ENCODE data around the gene CHST8.
"Not testable (repeated sequence)": the region's sequence is repeated elsewhere in the genome, so short reads cannot be mapped to it uniquely, and the experiment has no call there.

The CHST8 gene

DNA sequence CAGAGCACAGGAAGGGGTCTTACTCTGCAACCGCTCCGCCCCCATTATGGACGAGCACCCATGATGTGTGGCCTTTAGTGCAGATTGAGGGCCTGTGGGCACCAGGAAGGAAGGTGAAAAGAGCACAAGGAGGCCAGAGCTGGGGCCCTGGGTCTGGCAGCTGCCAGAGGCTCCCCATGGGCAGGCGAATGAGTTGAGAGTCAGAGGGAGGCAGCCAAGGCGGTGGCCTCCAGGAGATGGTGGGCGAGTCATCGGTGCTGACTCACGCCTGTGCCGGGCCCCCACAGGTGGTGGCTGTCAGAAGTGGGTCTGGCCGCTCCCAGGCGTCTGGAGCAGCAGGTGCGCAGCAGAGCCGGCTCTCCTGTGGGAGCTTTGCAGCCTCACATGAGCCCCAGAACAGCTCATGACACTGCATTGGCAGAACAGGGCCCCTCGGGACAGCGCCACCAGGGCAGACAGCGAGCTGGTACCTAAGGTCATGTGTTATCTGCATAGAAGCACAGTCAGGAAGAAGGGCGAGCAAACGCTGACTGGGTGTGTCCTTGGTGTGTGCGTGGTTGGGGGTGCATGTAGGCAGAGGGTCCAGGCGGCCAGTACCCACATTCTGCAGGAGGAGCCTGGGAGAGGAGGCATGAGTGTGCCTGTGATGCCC lies 68.8 kb downstream of the CHST8 start:
- Mint-ChIP-seq H3K9me3 (no peaks in the 10 kb centered on the region), H3K4me3 (no peak overlapping the region), H3K27me3 (peaks cover 5% of the 10 kb centered on the region), H3K27ac (no peak overlapping the region), H3K4me1 (no peaks in the 10 kb centered on the region), H3K36me3 (no peaks in the 10 kb centered on the region)
- no peak for DNase-seq (ENCODE audit: low spot score in 2 of 2)
- no peak for ATAC-seq (ENCODE audit: low read depth)

DNA sequence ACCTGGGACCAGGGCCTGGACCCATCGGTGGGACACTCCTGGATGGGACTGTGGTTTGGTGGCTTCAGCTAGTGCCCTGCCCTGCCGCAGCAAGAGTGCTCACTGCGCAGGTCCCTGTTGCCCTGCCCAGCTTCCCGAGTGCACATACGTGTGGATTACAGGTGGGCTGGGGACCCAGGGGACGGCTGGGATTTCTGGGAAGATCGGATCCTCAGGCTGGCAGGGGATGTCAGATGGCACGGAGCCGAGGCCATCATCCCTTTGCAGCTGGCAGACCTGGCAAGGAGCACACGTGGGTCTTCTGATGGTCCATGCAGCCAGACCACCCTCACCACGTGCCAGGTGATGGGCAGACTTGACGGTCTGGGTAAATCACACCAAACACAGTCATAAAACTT lies 69.3 kb downstream of the CHST8 start:
- Mint-ChIP-seq H3K27ac (no peak overlapping the region), H3K36me3 (no peaks in the 10 kb centered on the region), H3K9me3 (no peaks in the 10 kb centered on the region), H3K4me3 (no peak overlapping the region), H3K4me1 (no peaks in the 10 kb centered on the region), H3K27me3 (peaks cover 4% of the 10 kb centered on the region)
- DNase-seq (ENCODE audit: low spot score in 2 of 2) (no peak), ATAC-seq (ENCODE audit: low read depth) (no peak)

DNA sequence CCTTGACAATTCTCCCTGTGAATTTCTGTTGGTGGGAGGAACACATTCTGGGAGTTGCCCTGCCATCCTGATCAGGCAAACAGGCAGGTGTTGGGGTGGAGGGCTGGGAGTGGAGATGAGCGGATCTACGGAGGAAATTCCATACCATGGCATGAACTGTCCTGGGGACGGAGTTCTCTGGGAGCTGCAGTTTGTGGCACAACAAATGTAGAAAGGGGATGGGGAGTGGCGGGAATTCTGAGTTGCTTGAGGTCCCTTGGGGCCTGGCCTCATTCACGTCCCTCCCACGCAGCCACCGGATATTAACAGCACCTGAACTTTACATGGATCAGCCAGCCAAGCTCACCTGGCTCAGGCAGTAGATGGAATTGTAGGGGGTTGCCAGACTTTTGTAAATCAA lies 70.0 kb downstream of the CHST8 start:
- ATAC-seq (ENCODE audit: low read depth) (no peak), DNase-seq (ENCODE audit: low spot score in 2 of 2) (no peak)
- H3K27me3 Mint-ChIP-seq = peaks cover 2% of the 10 kb centered on the region
- H3K9me3 Mint-ChIP-seq = no peaks in the 10 kb centered on the region
- H3K27ac Mint-ChIP-seq = no peak overlapping the region
- no peaks in the 10 kb centered on the region for H3K36me3 Mint-ChIP-seq
- H3K4me3 Mint-ChIP-seq = no peak overlapping the region
- H3K4me1 Mint-ChIP-seq = no peaks in the 10 kb centered on the region

DNA sequence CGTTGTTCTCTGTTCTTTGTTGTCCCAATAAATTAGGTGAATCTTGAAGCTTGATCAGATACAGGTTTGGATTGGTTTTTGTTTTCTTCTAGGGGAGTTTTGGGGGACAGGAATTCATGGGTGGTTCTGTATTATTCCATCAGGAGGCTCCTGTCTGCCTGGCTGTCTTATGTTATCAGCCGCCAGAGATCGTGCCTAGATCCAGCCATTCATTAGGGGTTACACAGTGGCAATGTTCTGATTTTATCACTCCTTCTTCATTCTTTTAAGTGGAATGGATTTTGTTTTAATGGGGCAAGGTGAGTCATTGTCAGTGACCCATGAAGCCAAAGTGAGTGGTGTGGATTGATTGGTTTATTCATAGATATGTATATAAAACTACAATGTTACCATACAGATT lies 71.9 kb downstream of the CHST8 start:
- DNase-seq (ENCODE audit: low spot score in 2 of 2) = no peak
- Mint-ChIP-seq H3K36me3 (no peaks in the 10 kb centered on the region), H3K4me3 (no peak overlapping the region), H3K27ac (no peak overlapping the region), H3K9me3 (no peaks in the 10 kb centered on the region), H3K4me1 (no peaks in the 10 kb centered on the region), H3K27me3 (peaks cover 3% of the 10 kb centered on the region)
- ATAC-seq (ENCODE audit: low read depth) = no peak

DNA sequence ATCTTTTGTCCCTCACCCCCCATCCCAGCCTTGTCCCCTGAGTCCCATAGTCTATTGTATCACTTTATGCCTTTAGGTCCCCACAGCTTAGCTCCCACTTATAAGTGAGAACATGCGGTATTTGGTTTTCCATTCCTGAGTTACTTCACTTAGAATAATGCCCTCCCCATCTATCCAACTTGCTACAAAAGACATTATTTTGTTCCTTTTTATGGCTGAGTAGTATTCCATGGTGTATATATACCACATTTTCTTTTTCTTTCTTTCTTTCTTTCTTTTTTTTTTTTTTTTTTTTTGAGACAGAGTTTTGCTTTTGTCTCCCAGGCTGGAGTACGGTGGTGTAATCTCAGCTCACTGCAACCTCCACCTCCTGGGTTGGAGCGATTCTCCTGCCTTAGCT lies 73.8 kb downstream of the CHST8 start:
- H3K4me1 Mint-ChIP-seq; H3K4me3 Mint-ChIP-seq; H3K36me3 Mint-ChIP-seq; H3K9me3 Mint-ChIP-seq; H3K27me3 Mint-ChIP-seq; DNase-seq (ENCODE audit: low spot score in 2 of 2); H3K27ac Mint-ChIP-seq; ATAC-seq (ENCODE audit: low read depth): not testable (repeated sequence)

DNA sequence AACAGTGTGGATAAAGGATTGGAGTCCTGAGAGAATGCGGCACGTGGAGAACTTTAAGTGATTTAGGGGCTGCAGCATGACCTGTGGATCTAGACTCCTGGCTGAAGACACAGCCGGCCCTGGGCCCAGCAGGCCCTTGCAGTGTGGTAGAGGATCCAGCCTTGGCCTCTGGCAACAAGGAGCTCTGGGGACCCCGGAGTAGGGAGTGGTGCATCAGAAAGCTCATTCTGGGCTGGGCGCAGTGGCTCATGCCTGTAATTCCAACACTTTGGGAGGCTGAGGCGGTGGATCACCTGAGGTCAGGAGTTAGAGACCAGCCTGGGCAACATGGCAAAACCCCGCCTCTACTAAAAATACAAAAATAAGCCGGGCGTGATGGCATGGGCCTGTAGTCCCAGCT lies 76.0 kb downstream of the CHST8 start:
- no peaks in the 10 kb centered on the region for H3K36me3 Mint-ChIP-seq
- H3K4me3 Mint-ChIP-seq = no peak overlapping the region
- H3K27me3 Mint-ChIP-seq = peaks cover 5% of the 10 kb centered on the region
- DNase-seq (ENCODE audit: low spot score in 2 of 2) = no peak
- H3K9me3 Mint-ChIP-seq = no peaks in the 10 kb centered on the region
- ATAC-seq (ENCODE audit: low read depth) = no peak
- no peaks in the 10 kb centered on the region for H3K4me1 Mint-ChIP-seq
- H3K27ac Mint-ChIP-seq = no peak overlapping the region

DNA sequence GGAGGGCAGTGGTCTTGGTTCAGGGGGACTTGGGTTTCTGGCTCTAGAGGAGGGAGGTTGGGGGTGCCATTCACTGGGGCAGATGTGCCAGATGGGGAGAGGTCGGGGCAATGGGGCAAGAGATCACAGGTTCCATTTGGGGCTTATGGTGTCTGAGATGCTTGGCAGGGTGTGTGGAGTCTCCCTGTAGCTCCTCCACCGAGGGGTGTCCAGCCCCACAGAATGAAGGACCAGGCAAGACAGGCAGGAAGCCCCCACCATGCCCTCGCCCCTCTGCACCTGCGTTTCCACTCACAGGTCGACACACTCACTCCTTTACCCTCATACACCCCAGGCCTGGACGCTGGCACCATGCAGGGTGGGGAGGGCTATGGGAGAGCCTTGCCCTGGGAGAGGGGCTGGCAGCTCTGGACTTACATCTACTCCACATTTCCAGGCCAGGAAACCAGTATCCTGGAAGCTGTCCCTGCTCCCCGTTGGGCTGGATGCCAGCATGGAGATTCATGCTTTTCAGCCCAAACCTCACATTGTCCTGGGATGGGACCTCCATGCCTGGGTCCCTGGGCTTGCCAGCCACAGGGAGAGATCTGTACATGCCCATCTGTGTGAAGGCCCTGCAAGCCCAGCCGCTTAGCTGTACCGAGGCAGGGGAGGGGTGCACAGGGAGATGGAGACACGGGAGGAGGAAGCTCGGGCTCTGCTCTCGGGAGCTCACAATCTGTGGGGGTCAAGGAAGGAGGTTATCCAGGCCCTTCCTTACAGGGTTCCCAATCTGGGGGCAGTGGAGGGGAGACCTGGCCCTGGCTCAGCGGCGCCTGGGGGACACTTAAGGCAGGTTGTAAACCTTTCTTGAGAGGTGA lies 77.1 kb downstream of the CHST8 start:
- DNase-seq (ENCODE audit: low spot score in 2 of 2) (no peak), ATAC-seq (ENCODE audit: low read depth) (no peak)
- Mint-ChIP-seq H3K9me3 (no peaks in the 10 kb centered on the region), H3K4me3 (no peak overlapping the region), H3K4me1 (no peaks in the 10 kb centered on the region), H3K27me3 (peaks cover 5% of the 10 kb centered on the region), H3K27ac (no peak overlapping the region), H3K36me3 (no peaks in the 10 kb centered on the region)

DNA sequence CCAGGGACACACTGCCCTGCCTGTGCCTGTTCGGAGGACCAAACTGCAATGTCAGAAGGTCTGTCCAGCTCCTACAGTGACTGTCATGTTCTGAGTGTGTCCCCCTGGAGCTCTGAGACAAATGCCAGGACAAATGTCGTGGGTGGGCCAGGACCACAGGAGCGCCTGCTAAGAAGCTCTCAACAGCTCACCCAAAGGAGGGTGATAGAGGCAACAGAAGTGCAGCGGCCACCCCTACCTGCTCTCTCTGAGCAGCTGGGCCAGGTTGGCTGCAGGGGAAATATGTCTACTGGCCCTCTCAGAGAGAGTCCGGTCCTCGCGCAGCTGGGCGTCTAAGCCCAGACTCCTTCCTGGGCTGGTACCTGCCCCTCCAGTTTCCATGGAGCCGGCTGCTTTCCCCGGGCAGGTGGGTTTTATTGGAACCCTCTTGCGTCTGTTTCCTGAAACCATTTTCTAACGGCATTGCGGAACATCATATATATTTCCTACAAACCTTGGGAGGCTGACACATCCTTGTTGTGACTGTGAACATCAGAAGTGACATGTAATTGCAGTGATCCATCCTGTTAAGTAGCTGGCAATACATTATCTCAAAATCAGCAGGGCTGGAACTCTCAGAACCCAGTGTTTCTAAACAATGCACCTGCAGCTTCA lies 78.1 kb downstream of the CHST8 start:
- Mint-ChIP-seq H3K4me3 (no peak overlapping the region), H3K27ac (no peak overlapping the region), H3K27me3 (peaks cover 5% of the 10 kb centered on the region), H3K36me3 (no peaks in the 10 kb centered on the region), H3K9me3 (no peaks in the 10 kb centered on the region), H3K4me1 (no peaks in the 10 kb centered on the region)
- DNase-seq (ENCODE audit: low spot score in 2 of 2) (no peak), ATAC-seq (ENCODE audit: low read depth) (no peak)

DNA sequence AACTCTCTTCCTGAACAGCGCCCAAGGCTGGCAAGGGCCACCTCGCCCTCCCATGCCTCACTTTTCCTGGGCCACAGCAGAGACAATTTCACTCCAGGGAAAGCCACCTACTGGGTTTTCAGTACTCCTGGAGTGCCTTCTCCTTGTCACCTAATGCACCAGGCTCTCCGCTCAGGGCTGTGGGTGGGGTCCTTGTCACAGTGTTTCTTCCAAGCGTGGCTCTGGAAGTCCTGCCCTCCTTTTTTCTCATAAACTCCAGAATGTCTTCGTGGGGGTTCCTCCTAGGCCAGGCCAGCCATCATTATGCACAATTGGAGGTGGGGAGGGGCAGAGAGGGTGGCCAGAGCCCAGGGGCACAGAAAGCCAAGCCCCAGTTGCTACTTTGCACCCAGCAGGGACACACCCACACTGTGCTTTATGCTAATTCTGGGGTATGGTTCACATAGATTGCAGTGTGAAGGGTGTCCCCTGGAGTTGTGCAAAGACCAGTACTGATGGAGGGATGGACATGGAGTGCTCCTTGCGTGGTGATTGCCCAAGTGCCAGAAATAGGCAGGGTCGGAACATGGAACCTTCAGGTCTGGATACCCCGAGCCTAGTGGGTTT lies 78.8 kb downstream of the CHST8 start:
- ATAC-seq (ENCODE audit: low read depth) (no peak), DNase-seq (ENCODE audit: low spot score in 2 of 2) (no peak)
- Mint-ChIP-seq H3K4me1 (no peaks in the 10 kb centered on the region), H3K36me3 (no peaks in the 10 kb centered on the region), H3K27ac (no peak overlapping the region), H3K4me3 (no peak overlapping the region), H3K27me3 (peaks cover 5% of the 10 kb centered on the region), H3K9me3 (no peaks in the 10 kb centered on the region)

DNA sequence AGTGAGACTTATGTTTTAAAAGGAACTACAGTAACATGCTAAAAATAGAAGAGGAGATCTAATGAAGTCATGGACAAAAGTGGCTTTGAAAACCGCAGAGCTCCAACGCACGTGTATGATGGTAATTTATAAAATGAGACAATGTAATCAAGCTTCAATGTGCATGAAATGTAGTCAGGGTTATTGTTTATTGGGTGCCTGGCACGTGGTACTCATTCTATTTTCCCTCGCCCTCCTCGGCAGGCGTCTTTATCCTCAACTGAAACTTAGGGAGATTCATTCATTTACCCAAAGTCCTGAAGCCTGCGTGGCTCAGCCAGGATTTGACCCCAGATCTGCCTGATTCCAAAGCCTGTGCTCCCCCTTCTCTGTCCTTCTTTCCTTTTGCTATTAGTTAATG lies 79.8 kb downstream of the CHST8 start:
- H3K36me3 Mint-ChIP-seq = no peaks in the 10 kb centered on the region
- peaks cover 5% of the 10 kb centered on the region for H3K27me3 Mint-ChIP-seq
- H3K4me1 Mint-ChIP-seq = no peaks in the 10 kb centered on the region
- ATAC-seq (ENCODE audit: low read depth) (no peak), DNase-seq (ENCODE audit: low spot score in 2 of 2) (no peak)
- H3K4me3 Mint-ChIP-seq = no peak overlapping the region
- no peaks in the 10 kb centered on the region for H3K9me3 Mint-ChIP-seq
- no peak overlapping the region for H3K27ac Mint-ChIP-seq

DNA sequence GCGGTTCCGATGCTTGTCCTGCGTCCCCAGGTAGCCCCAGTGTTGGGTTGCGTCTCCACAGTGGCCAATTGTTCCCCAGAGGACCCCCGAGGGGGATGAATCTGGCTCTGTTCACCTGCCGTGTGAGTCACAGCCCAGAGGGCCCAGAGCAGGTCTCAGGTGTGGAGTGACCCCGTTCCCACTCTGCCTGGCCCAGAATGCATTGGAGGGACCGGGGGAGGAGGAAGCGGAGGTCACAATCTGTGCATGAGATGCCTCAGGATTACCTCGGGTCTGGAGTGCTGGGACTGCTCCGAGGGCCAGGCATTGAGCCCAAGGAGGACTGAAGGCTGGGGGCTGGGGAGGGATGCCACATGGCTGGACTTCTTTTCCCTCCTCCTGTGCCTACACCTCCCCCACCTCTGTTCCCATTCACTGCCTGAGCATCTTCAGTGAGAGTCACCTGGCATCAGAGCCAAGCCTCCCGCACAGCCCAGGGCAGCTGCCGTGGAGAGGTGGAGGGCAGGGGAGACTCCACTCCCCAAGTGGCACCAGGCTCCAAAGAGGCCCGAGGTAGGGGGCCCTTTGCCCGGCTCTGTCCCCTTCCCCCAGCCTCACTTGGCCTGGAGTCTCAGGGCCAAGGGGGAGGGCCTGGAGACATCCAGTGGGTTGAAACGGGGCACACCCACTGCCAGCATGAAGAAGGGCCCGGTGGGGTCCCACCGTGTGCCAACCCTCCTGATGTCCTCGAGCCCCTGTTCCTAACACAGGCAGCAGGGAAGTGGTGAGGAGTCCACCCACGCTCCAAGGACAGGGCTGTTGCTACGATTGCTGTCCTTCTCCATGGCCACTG lies 81.1 kb downstream of the CHST8 start:
- no peaks in the 10 kb centered on the region for H3K9me3 Mint-ChIP-seq
- no peak for ATAC-seq (ENCODE audit: low read depth)
- DNase-seq (ENCODE audit: low spot score in 2 of 2) = no peak

DNA sequence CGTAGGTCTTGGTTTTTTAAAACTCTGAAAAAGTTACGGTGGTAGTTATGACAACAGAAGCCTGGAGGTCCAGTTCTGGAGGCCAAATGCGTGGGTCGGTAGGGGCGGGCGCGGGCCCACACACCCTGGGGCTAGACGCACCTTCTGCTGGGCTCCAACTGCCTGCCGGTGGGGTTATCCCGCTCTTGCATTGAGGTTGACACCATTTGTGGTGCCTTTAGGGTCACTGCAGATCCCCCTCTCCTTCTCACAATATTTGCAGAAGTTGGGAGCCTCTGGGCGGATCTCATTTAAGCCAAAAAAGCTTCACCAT lies 81.6 kb downstream of the CHST8 start:
- DNase-seq (ENCODE audit: low spot score in 2 of 2) (no peak), ATAC-seq (ENCODE audit: low read depth) (no peak)
- Mint-ChIP-seq H3K4me3 (no peak overlapping the region), H3K9me3 (no peaks in the 10 kb centered on the region), H3K27ac (no peak overlapping the region), H3K36me3 (no peaks in the 10 kb centered on the region), H3K27me3 (peaks cover 2% of the 10 kb centered on the region), H3K4me1 (no peaks in the 10 kb centered on the region)

More for the DNA sequence above, 81.1 kb downstream of the CHST8 start:
- no peak overlapping the region for H3K27ac Mint-ChIP-seq
- peaks cover 5% of the 10 kb centered on the region for H3K27me3 Mint-ChIP-seq
- H3K4me1 Mint-ChIP-seq = no peaks in the 10 kb centered on the region
- H3K36me3 Mint-ChIP-seq = no peaks in the 10 kb centered on the region
- H3K4me3 Mint-ChIP-seq = no peak overlapping the region

DNA sequence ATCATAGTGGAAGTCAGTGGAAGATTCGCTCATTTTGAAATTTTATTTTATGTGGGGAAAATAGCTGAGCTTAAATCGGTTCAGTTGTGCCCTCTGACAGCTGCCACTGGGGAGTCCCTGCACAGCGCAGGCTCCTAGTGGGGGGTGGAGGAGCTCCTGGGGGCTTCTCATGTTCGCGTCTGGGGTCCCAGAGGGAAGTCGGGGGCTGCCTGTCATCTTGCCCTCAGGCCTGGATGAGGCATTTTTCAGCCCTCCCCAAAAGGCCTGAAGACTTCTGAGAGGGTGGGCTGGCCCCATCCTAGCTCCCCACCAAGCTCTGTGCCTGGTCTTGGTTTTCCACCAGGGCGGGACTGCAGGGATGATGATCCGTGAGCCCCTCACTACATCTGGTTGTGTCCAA lies 82.1 kb downstream of the CHST8 start:
- H3K36me3 Mint-ChIP-seq = no peaks in the 10 kb centered on the region
- peaks cover 2% of the 10 kb centered on the region for H3K27me3 Mint-ChIP-seq
- H3K27ac Mint-ChIP-seq = no peak overlapping the region
- DNase-seq (ENCODE audit: low spot score in 2 of 2) = no peak
- H3K9me3 Mint-ChIP-seq = no peaks in the 10 kb centered on the region
- no peak overlapping the region for H3K4me3 Mint-ChIP-seq
- ATAC-seq (ENCODE audit: low read depth) = no peak
- no peaks in the 10 kb centered on the region for H3K4me1 Mint-ChIP-seq

DNA sequence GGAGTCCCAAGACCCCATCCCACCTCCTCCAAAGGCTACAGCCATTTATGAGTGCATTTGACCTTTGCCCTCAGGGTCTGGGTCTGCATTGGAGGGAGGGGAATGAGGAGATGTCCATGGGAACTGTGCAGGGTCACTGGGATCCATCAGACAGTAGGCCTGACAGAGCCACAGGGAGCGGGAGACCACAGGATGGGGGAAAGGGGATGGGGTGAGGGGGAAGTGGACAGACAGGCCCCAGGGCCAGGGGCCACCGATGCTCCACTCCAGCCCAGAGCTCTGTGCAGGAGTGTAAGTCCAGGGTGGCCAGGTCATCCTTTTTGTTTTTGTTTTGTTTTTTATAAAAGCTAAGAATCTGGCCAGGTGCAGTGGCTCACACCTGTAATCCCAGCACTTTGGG lies 82.5 kb downstream of the CHST8 start:
- Mint-ChIP-seq H3K27me3 (peaks cover 2% of the 10 kb centered on the region), H3K4me1 (no peaks in the 10 kb centered on the region), H3K4me3 (no peak overlapping the region), H3K9me3 (no peaks in the 10 kb centered on the region), H3K27ac (no peak overlapping the region), H3K36me3 (no peaks in the 10 kb centered on the region)
- DNase-seq (ENCODE audit: low spot score in 2 of 2) (no peak), ATAC-seq (ENCODE audit: low read depth) (no peak)
